HepG2 (cell line): ENCODE results near the gene FAM117A. TPM values are rescaled to one million over a fixed set of nuclear protein-coding genes. Genes with fewer than 3 reads are reported as not detected.

Experiments
- AKAP8 ChIP-seq: sonication (generic); formaldehyde crosslinking; IDR thresholded peaks from 2 replicates; pipeline ENCODE4 v1.5.1; 2020; ENCODE audit warnings: mild to moderate bottlenecking, missing genetic modification reagents
- ARNT ChIP-seq: fragments of 450-650 bp; IDR thresholded peaks from 2 replicates; pipeline ENCODE4 v1.6.1; 2017
- ATF6 ChIP-seq: sonication (generic); formaldehyde crosslinking; conservative IDR thresholded peaks from 2 replicates; pipeline ENCODE4 v1.4.0; 2020; ENCODE audit warnings: missing genetic modification reagents
- ATRX ChIP-seq: sonication (generic); formaldehyde crosslinking; IDR thresholded peaks from 2 replicates; pipeline ENCODE4 v1.4.0; 2020; ENCODE audit warnings: missing genetic modification reagents, borderline replicate concordance
- CEBPB ChIP-seq: IDR thresholded peaks from 2 replicates; pipeline ENCODE4 v1.6.1; 2011; ENCODE audit warnings: low read depth, low read length, improper control_type of control experiment, borderline replicate concordance
- ELF3 ChIP-seq: IDR thresholded peaks from 2 replicates; pipeline ENCODE4 v1.6.1; 2016; ENCODE audit warnings: missing genetic modification reagents, missing compliant biosample characterization
- GPBP1L1 ChIP-seq: sonication (generic); formaldehyde crosslinking; IDR thresholded peaks from 2 replicates; pipeline ENCODE4 v1.5.0; 2020; ENCODE audit warnings: mild to moderate bottlenecking, missing genetic modification reagents
- HDAC2 ChIP-seq: sonication (generic); formaldehyde crosslinking; IDR thresholded peaks from 2 replicates; pipeline ENCODE4 v1.4.0; 2020; ENCODE audit warnings: missing genetic modification reagents
- HDAC6 ChIP-seq: fragments of 200-600 bp; sonication (generic); IDR thresholded peaks from 2 replicates; pipeline ENCODE4 v1.7.0; 2017; ENCODE audit warnings: mild to moderate bottlenecking, antibody characterized with exemption, low read length, low read depth
- KAT8 ChIP-seq: IDR thresholded peaks from 2 replicates; pipeline ENCODE4 v1.6.1; 2016; ENCODE audit warnings: missing genetic modification reagents, missing compliant biosample characterization
- MTA1 ChIP-seq: sonication (generic); formaldehyde crosslinking; IDR thresholded peaks from 2 replicates; pipeline ENCODE4 v1.4.0; 2020; ENCODE audit warnings: missing genetic modification reagents, mild to moderate bottlenecking, borderline replicate concordance
- NCOA2 ChIP-seq: sonication (generic); formaldehyde crosslinking; IDR thresholded peaks from 2 replicates; pipeline ENCODE4 v1.8.0; 2022; ENCODE audit warnings: inconsistent platforms
- SAP130 ChIP-seq: IDR thresholded peaks from 2 replicates; pipeline ENCODE4 v1.6.1; 2016; ENCODE audit warnings: low read depth
- SP4 ChIP-seq: sonication (generic); formaldehyde crosslinking; IDR thresholded peaks from 2 replicates; pipeline ENCODE4 v1.8.1; 2023; ENCODE audit warnings: mild to moderate bottlenecking, missing genetic modification reagents
- TFE3 ChIP-seq: IDR thresholded peaks from 2 replicates; pipeline ENCODE4 v1.6.1; 2016
- TGIF2 ChIP-seq: IDR thresholded peaks from 2 replicates; pipeline ENCODE4 v1.6.1; 2016; ENCODE audit warnings: control low read depth, missing compliant biosample characterization
- WIZ ChIP-seq: sonication (generic); formaldehyde crosslinking; IDR thresholded peaks from 2 replicates; pipeline ENCODE4 v1.5.1; 2020; ENCODE audit warnings: mild to moderate bottlenecking, missing genetic modification reagents
- ZBTB43 ChIP-seq: sonication (generic); formaldehyde crosslinking; conservative IDR thresholded peaks from 2 replicates; pipeline ENCODE4 v1.4.0; 2020; ENCODE audit warnings: missing genetic modification reagents
- ZFP36L1 ChIP-seq: sonication (generic); formaldehyde crosslinking; IDR thresholded peaks from 2 replicates; pipeline ENCODE4 v1.8.0; 2022; ENCODE audit warnings: mild to moderate bottlenecking, missing genetic modification reagents, moderate library complexity
- ZNF33B ChIP-seq: sonication (generic); formaldehyde crosslinking; IDR thresholded peaks from 2 replicates; pipeline ENCODE4 v1.5.1; 2020; ENCODE audit warnings: mild to moderate bottlenecking, missing genetic modification reagents
- ZNF644 ChIP-seq: IDR thresholded peaks from 2 replicates; pipeline ENCODE4 v1.6.1; 2016; ENCODE audit warnings: low read depth
- ZNF777 ChIP-seq: sonication (generic); formaldehyde crosslinking; IDR thresholded peaks from 2 replicates; pipeline ENCODE4 v1.4.0; 2020; ENCODE audit warnings: missing genetic modification reagents
- ZNF784 ChIP-seq: sonication (generic); formaldehyde crosslinking; IDR thresholded peaks from 2 replicates; pipeline ENCODE4 v1.5.1; 2020; ENCODE audit warnings: missing genetic modification reagents, mild to moderate bottlenecking, borderline replicate concordance
- ZSCAN31 ChIP-seq: sonication (generic); formaldehyde crosslinking; IDR thresholded peaks from 2 replicates; pipeline ENCODE4 v1.5.0; 2020; ENCODE audit warnings: low read depth, mild to moderate bottlenecking, missing genetic modification reagents
- polyA plus RNA-seq, 8 experiments: library from polyadenylated mRNA; depleted of rRNA in 3 of 8; stranded (reverse) in 7 of 8; unstranded in 1 of 8; fragments of >200 nt; fragmentation: Illumina TruSeq in 4 of 8; extraction: Trizol in 4 of 8; gene quantifications; 2 replicates each; pipeline versions ENCODE4 v1.2.1 to v1.2.3, GENCODE V29; 2011 to 2016; ENCODE audit warnings: low read depth in 4 of 8, missing spikeins in 1 of 8, mixed read lengths in 1 of 8; ENCODE audit not compliant: insufficient read depth in 1 of 8
- total RNA-seq, 5 experiments: library from RNA; depleted of rRNA; stranded (reverse); fragments of >200 nt; fragmentation: Illumina TruSeq; extraction: Trizol; gene quantifications; 2 replicates each; pipeline ENCODE4 v1.2.3, GENCODE V29; 2016; ENCODE audit warnings: low read depth in 1 of 5

Gene FAM117A
- total and polyA plus RNA-seq, 2 of the 13 experiments (the other 11 are each of a cell fraction or from before 2014, with no cell fraction given), result 12.1 to 19.8 TPM

GRCh38 chr17:49687878-49688491 is 75.9 kb downstream of the FAM117A start (continued):
- 0 out of 2 replicates have a peak, but pooled peaks have one; percentile 55 for TF ChIP-seq ZBTB43 (CRISPR knock-in tag)
- TF ChIP-seq ATF6 (CRISPR knock-in tag), result no peak
- TF ChIP-seq HDAC6, result no peak
- TF ChIP-seq TFE3 (CRISPR knock-in tag), result peak; percentile 78
- 0 out of 2 replicates have a peak, but pooled peaks have one; percentile 60 for TF ChIP-seq WIZ (CRISPR knock-in tag)
- TF ChIP-seq ARNT, result no peak
- TF ChIP-seq SP4 (CRISPR knock-in tag), result peak; percentile 36; the same call in 1 of the 2 replicates
- TF ChIP-seq ZNF33B (CRISPR knock-in tag), result 0 out of 2 replicates have a peak, but pooled peaks have one; percentile 30
- peak; percentile 69; the same call in 1 of the 2 replicates for TF ChIP-seq ZSCAN31
- 0 out of 2 replicates have a peak, but pooled peaks have one; percentile 23 for TF ChIP-seq ZNF644 (CRISPR knock-in tag)
- TF ChIP-seq CEBPB, result peak; percentile 81
- TF ChIP-seq ZNF784 (CRISPR knock-in tag), result no peak
- peak; percentile 74; the same call in 1 of the 2 replicates for TF ChIP-seq TGIF2 (CRISPR knock-in tag)
- TF ChIP-seq ZFP36L1 (CRISPR knock-in tag), result 0 out of 2 replicates have a peak, but pooled peaks have one; percentile 68
- TF ChIP-seq MTA1, result no peak
- TF ChIP-seq HDAC2, result peak; percentile 27; the same call in 1 of the 2 replicates
- no peak for TF ChIP-seq ZNF777 (CRISPR knock-in tag)
- TF ChIP-seq SAP130 (CRISPR knock-in tag), result peak; percentile 83
- TF ChIP-seq NCOA2 (CRISPR knock-in tag), result peak; percentile 49; the same call in 1 of the 2 replicates
- TF ChIP-seq GPBP1L1 (CRISPR knock-in tag), result no peak
- TF ChIP-seq KAT8 (CRISPR knock-in tag), result peak; percentile 60; the same call in 1 of the 2 replicates
- no peak for TF ChIP-seq ATRX (CRISPR knock-in tag)
- TF ChIP-seq ELF3 (CRISPR knock-in tag), result peak; percentile 89
- peak; percentile 39; the same call in 1 of the 2 replicates for TF ChIP-seq AKAP8 (CRISPR knock-in tag)
